GM20000 (cell line): ENCODE measurements around the gene TMEM200A.

ENCODE experiments used
- DNase-seq: peaks from one replicate; pipeline ENCODE4 v3.0.0; 2012; ENCODE audit warnings: low spot score
- TF ChIP-seq, protein P1 (sequence below): IDR thresholded peaks from 2 replicates; pipeline ENCODE4 v1.5.1; 2012; ENCODE audit warnings: mild to moderate bottlenecking, control low read depth; ENCODE audit errors: extremely low read depth, missing control alignments

TMEM200A gene

DNA sequence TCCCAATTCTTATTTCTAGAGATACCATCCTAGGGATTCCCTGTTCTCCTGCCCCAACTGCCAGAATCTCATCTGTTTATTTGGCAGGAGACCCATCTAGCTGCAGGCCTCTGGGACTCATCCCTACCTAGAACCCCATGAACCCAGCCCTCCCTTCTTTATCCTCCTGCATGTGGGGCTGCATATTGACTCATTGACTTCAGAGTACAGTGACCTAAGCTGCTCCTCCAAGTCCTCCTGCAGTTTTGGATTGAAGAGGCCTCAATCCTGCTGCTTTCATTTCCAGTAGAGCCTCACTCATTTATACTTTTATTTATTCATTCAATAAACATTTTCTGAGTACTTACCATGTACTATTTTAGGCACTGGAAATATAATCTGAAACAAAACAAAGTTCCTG is 11.6 kb downstream of the TMEM200A start:
- DNase-seq, result no peak
- TF ChIP-seq, protein P1, sequence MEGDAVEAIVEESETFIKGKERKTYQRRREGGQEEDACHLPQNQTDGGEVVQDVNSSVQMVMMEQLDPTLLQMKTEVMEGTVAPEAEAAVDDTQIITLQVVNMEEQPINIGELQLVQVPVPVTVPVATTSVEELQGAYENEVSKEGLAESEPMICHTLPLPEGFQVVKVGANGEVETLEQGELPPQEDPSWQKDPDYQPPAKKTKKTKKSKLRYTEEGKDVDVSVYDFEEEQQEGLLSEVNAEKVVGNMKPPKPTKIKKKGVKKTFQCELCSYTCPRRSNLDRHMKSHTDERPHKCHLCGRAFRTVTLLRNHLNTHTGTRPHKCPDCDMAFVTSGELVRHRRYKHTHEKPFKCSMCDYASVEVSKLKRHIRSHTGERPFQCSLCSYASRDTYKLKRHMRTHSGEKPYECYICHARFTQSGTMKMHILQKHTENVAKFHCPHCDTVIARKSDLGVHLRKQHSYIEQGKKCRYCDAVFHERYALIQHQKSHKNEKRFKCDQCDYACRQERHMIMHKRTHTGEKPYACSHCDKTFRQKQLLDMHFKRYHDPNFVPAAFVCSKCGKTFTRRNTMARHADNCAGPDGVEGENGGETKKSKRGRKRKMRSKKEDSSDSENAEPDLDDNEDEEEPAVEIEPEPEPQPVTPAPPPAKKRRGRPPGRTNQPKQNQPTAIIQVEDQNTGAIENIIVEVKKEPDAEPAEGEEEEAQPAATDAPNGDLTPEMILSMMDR, result no peak

DNA sequence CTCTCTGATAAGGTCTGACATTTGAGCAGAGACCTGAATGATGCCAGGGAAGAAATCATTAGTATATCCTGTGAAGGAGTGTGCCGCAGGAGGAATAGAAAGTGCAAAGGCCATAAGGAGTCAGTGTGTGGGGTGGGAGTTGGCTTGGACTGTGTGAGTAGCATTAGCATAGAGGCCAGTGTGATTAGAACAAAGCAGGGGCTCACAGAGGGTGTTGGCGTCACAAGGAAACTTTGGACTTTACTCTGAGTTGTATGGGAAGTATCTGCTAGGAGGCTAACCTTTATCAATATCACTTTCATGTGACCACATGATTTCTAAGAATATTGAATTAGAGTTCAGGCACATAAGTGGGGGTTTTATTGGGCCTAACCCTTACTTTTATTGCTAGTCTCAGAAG is 12.1 kb downstream of the TMEM200A start:
- DNase-seq, result no peak
- TF ChIP-seq, protein P1, result no peak

DNA sequence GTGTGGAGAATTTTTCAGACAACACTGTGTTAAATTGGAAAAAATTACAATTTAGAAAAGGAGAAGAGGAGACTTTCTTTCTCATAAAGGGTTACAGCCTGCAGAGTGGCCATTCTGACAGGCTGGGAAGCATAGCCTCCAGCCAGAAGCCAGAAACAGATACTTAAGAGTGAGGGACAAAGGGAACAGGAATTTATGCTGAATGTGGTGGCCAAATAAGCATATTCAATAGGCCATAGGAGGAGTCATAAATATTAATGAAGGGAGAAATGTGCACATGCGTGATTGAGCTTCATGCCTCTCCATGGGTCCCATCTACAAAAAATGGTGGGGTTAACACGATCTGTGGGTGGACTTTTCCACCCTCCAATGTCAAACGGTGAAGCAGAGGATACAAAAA is 13.4 kb downstream of the TMEM200A start:
- TF ChIP-seq, protein P1, result no peak
- no peak for DNase-seq

DNA sequence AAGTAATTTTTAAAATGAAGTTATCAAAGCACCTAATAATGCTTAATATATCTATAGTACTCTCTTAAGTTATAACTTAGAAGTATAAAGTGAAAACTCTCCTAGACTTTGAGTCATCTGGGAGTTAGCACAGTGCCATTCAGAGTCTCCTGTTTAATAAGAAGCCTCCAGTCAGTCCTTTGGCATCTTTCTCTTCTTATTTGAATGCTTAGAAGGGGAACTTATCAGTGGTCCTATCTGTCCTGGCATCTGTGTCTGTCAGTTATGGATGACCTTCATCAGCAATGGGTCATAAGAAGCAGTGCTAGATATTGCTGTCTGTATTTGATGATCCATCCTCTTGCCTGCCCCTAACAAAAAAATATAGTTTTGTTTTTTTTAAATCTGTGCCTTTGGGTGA is 15.2 kb downstream of the TMEM200A start:
- TF ChIP-seq, protein P1, result no peak
- DNase-seq, result no peak

DNA sequence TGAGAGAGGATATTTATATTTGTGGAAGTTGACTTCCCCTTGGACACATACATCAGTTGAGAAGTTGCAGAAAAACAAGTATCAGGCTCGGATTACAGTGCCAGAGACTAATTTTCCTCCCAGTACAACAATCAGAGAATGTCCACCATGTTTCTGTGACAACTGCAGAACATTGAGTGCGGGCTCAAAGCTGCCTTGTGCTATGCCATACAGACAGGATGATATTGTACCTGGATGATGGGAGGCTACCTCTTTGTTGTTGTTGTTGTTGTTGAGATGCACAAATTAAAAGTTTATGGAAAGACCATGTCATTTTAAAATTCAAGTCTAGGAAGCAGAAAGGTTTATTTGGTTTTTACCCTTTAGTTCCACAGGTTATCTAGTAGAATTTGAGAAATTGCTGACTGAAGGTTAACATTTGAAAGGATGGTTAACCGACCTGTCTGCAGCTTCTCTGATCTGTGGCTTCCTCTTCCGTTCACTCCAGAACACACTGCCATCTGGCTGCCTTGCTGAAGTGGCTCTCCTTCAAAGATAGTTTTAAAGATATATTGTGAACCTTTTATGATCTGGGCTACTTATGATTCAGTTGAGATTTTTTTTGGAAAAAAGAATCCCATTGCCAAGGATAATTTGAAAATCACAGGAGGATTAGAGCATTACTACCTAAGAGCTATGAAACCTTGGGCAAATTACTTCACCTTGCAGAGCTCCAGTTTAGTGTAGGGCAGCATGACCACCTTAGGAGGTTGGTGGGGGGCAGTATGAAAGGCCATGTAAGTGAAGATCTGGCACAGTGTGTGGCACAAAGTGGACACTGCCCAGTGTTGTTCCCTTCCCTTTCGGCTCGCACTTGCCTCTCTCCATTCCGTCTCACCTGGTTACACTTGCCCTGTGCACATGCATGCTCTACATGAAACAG is 15.9 kb downstream of the TMEM200A start:
- TF ChIP-seq, protein P1, result peak; percentile 12
- DNase-seq, result no peak

DNA sequence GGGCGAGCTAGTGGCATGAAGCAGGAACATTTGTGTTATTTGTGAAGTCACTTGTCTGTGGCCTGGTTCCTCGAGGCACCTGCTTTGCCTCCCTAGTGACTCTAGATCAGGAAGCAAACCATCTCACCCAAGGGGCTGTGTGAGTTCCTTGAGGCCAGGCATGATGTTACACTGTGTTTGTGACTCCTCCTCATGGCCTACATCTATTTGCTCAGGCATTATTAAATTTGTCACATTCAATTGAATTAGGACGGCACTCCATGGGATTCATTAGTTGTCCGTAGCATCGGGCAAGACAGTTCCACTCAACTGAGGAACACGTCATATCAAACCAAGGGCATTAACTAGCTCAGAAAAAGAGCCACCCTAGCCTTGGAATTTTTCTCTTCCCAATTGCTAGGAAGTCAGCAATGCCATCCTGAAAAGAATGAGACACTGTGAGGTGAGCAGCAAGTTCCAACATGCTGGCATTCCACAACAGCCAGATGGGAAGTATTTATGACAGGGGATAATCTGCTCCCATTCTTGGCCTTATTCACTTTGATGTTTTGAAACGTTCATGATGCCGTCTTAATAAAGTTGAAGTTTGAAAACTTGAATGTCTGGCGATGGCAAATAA is 17.2 kb downstream of the TMEM200A start:
- TF ChIP-seq, protein P1, result no peak
- DNase-seq, result no peak

DNA sequence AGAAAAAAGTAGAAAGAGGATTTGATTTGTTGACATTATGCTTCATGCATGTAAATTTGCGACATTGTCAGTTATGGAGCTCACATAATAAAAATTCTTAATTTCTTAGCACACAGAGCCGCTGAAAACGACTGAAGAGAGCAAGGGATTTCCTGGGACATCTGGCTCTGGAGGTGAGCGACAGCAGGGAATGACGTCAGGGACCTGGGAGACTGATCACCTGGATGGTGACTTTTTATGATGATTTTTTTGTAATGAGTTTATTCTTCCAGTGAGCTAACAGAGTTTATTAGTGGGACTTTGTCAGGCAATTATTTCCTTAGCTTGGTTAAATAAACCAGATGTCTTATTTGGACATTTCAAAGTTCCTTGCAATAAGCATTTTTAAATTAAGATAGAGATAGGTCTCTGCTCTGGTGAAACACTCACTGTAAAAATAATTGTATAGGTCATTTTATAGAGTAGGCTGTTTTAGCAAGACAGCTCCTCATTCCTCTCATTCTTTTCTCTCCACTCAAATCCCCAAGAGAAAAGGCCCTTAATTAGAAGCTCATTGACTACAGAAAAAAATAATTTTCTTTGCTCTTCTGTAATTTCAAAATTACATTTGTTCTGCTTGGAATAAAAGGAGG is 19.4 kb downstream of the TMEM200A start:
- TF ChIP-seq, protein P1, result no peak
- no peak for DNase-seq
